GM13977 (cell line): ENCODE results near the gene PLXNB3.

ENCODE experiments used
- DNase-seq: peaks from one replicate; pipeline ENCODE4 v3.0.0; 2012; ENCODE audit warnings: low spot score
- CTCF ChIP-seq: IDR thresholded peaks from 2 replicates; pipeline ENCODE4 v1.5.1; 2012; ENCODE audit warnings: mild to moderate bottlenecking, control low read depth; ENCODE audit not compliant: insufficient read depth; ENCODE audit errors: extremely low read depth, missing control alignments
- in situ Hi-C: fragments of 300-500 bp; cut with MboI; formaldehyde crosslinking; loops from one replicate; pipeline ENCODE4 v1.12.0; 2022; ENCODE audit warnings: low sequenced_read_pairs, low pct_unique_long_range_greater_than_20kb, mixed read lengths, inconsistent platforms; ENCODE audit not compliant: unreplicated experiment

The PLXNB3 gene

GRCh38 chrX:153797415-153798015, 33.5 kb downstream of the PLXNB3 start:
- no peak for TF ChIP-seq CTCF
- DNase-seq, result no peak
- in situ Hi-C loops, result no loop called here

GRCh38 chrX:153799326-153799725, 35.3 kb downstream of the PLXNB3 start:
- DNase-seq, result no peak
- no peak for TF ChIP-seq CTCF
- in situ Hi-C loops, result no loop called here

GRCh38 chrX:153800177-153800722, 36.2 kb downstream of the PLXNB3 start:
- no peak for DNase-seq
- TF ChIP-seq CTCF, result no peak
- in situ Hi-C loops, result no loop called here

- no peak for DNase-seq
- TF ChIP-seq CTCF, result no peak
- in situ Hi-C loops, result no loop called here
Observed at GRCh38 chrX:153800746-153801145, 36.7 kb downstream of the PLXNB3 start.

GRCh38 chrX:153801669-153802068, 37.6 kb downstream of the PLXNB3 start:
- in situ Hi-C loops, result no loop called here
- TF ChIP-seq CTCF, result no peak

GRCh38 chrX:153802513-153803045, 38.5 kb downstream of the PLXNB3 start:
- in situ Hi-C loops, result no loop called here
- no peak for DNase-seq
- no peak for TF ChIP-seq CTCF

More at GRCh38 chrX:153801669-153802068, 37.6 kb downstream of the PLXNB3 start:
- no peak for DNase-seq
